B cell (primary cell): ENCODE measurements around the gene TMEM98. TPM values are rescaled to one million over a fixed set of nuclear protein-coding genes. Genes with fewer than 3 reads are reported as not detected.

Experiments used
- ATAC-seq: fragments of 200-7000 bp; cut with Tn5 transposase; one replicate; pipeline ENCODE4 v1.10.0; 2021; ENCODE audit warnings: low read depth, mild to moderate bottlenecking, moderate number of reproducible peaks, moderate library complexity
- CTCF ChIA-PET: fragments of 350-600 bp; sonication (Branson Sonifier 250); formaldehyde crosslinking; loops from one replicate; lab custom pipeline; 2021; ENCODE audit warnings: antibody characterized with exemption, inconsistent platforms; lab: Charles Lee
- POLR2A ChIA-PET: fragments of 350-600 bp; sonication (Branson Sonifier 250); formaldehyde crosslinking; loops from one replicate; lab custom pipeline; 2021; ENCODE audit warnings: antibody characterized with exemption; lab: Charles Lee
- DNase-seq: peaks from one replicate; pipeline ENCODE4 v3.0.0; 2013
- H2AFZ ChIP-seq: 2 replicates; pipeline ENCODE4 v1.6.1; 2012; ENCODE audit warnings: mild to moderate bottlenecking, low read depth, low read length; ENCODE audit not compliant: insufficient read depth, poor library complexity, severe bottlenecking
- H3K27ac ChIP-seq, 2 donors: 1 replicate in 1 of 2; 2 replicates in 1 of 2; pipeline ENCODE4 v1.5.1; 2012 to 2013; ENCODE audit warnings: low read length in 2 of 2, mild to moderate bottlenecking in 2 of 2, moderate library complexity in 1 of 2
- H3K27me3 ChIP-seq, 4 experiments: fragments of 200-600 bp in 1 of 4; sonication (generic) in 1 of 4; replicated peaks in 1 of 4; 1 replicate in 2 of 4; 2 replicates in 2 of 4; pipeline versions ENCODE4 v1.6.1 to v1.7.0; 2013 to 2016; ENCODE audit warnings: low read length in 3 of 4, mild to moderate bottlenecking in 2 of 4, mixed read lengths in 1 of 4, moderate library complexity in 1 of 4; ENCODE audit not compliant: insufficient read depth in 4 of 4, control insufficient read depth in 3 of 4; ENCODE audit errors: control extremely low read depth in 1 of 4
- H3K36me3 ChIP-seq, 2 experiments: replicated peaks in 1 of 2; 1 replicate in 1 of 2; 2 replicates in 1 of 2; pipeline versions ENCODE4 v1.6.1 to v1.7.1; 2013; ENCODE audit warnings: low read length in 1 of 2; ENCODE audit not compliant: insufficient read depth in 2 of 2, control insufficient read depth in 1 of 2; ENCODE audit errors: control extremely low read depth in 1 of 2, extremely low read depth in 1 of 2
- H3K4me1 ChIP-seq, 2 donors: fragments of 200-600 bp in 1 of 2; sonication (generic) in 1 of 2; 1 replicate in 1 of 2; 2 replicates in 1 of 2; pipeline versions ENCODE4 v1.5.1 to v1.6.1; 2013 to 2017; ENCODE audit warnings: low read length in 2 of 2; ENCODE audit not compliant: control insufficient read depth in 2 of 2, insufficient read depth in 2 of 2
- H3K4me2 ChIP-seq: replicated peaks from 2 replicates; pipeline ENCODE3; 2012; ENCODE audit warnings: mild to moderate bottlenecking, low read depth, low read length; ENCODE audit not compliant: poor library complexity, severe bottlenecking
- H3K4me3 ChIP-seq, 5 experiments: fragments of 200-600 bp in 1 of 5; sonication (generic) in 1 of 5; 1 replicate in 3 of 5; 2 replicates in 2 of 5; pipeline versions ENCODE4 v1.5.1 to v1.7.0; 2011 to 2016; ENCODE audit warnings: low read length in 4 of 5, mild to moderate bottlenecking in 4 of 5, low read depth in 2 of 5, control low read depth in 1 of 5, moderate library complexity in 1 of 5; ENCODE audit not compliant: insufficient read depth in 1 of 5; ENCODE audit errors: control extremely low read depth in 1 of 5, extremely low read depth in 1 of 5
- H3K79me2 ChIP-seq: fragments of 200-600 bp; sonication (generic); one replicate; pipeline ENCODE4 v1.6.0; 2016; ENCODE audit warnings: low read length; ENCODE audit not compliant: control insufficient read depth, insufficient read depth
- H3K9ac ChIP-seq: fragments of 200-600 bp; sonication (generic); 2 replicates; pipeline ENCODE4 v1.6.1; 2017; ENCODE audit warnings: mild to moderate bottlenecking, low read length, moderate library complexity
- H3K9me3 ChIP-seq, 3 donors: one replicate each; pipeline versions ENCODE4 v1.6.1 to v1.7.1; 2013; ENCODE audit warnings: low read length in 2 of 3; ENCODE audit not compliant: control insufficient read depth in 2 of 3, insufficient read depth in 1 of 3; ENCODE audit errors: control extremely low read depth in 1 of 3
- H4K20me1 ChIP-seq: 2 replicates; pipeline ENCODE4 v1.6.0; 2012; ENCODE audit warnings: mild to moderate bottlenecking, low read length; ENCODE audit not compliant: insufficient read depth, control insufficient read depth, poor library complexity, severe bottlenecking
- H3K27ac Mint-ChIP-seq: one replicate; pipeline ENCODE4 v1.8.0; 2021; ENCODE audit warnings: mixed read lengths
- H3K27me3 Mint-ChIP-seq: one replicate; pipeline ENCODE4 v1.8.0; 2021; ENCODE audit warnings: mixed read lengths
- H3K4me1 Mint-ChIP-seq: one replicate; pipeline ENCODE4 v1.8.0; 2021; ENCODE audit warnings: mixed read lengths
- H3K4me3 Mint-ChIP-seq: one replicate; pipeline ENCODE4 v1.8.0; 2021; ENCODE audit warnings: mixed read lengths
- H3K9me3 Mint-ChIP-seq: one replicate; pipeline ENCODE4 v1.8.0; 2022; ENCODE audit warnings: mixed read lengths; ENCODE audit not compliant: insufficient read depth
- EZH2 ChIP-seq: IDR thresholded peaks from 2 replicates; pipeline ENCODE4 v1.6.1; 2012; ENCODE audit warnings: borderline replicate concordance, low read depth, mild to moderate bottlenecking, moderate library complexity, low read length; ENCODE audit not compliant: insufficient read depth, poor library complexity, severe bottlenecking
- WGBS: methylation state at CpG from one replicate; pipeline ENCODE4 v1.1.5; 2013; ENCODE audit warnings: missing lambda C conversion rate; ENCODE audit not compliant: insufficient coverage; 5-methylcytosine and 5-hydroxymethylcytosine counted together
- intact Hi-C: fragments of 100-400 bp; cut with micrococcal nuclease; formaldehyde crosslinking; loops from one replicate; pipeline ENCODE4 v1.10.0; 2022
- polyA plus RNA-seq: library from polyadenylated mRNA; depleted of rRNA; stranded (reverse); fragments of >200 nt; gene quantifications from 2 replicates; pipeline ENCODE4 v1.2.3, GENCODE V29; 2012
- total RNA-seq, 2 donors: library from RNA; stranded (reverse); fragments of 120-200 nt in 1 of 2; gene quantifications; 1 replicate in 1 of 2; 2 replicates in 1 of 2; pipeline versions ENCODE4 v1.2.3 to v1.2.4, GENCODE V29; 2013 to 2022
- TF ChIP-seq, protein P1 (sequence below): fragments of 200-600 bp; IDR thresholded peaks from one replicate; pipeline ENCODE4 v1.8.0; 2022; ENCODE audit warnings: antibody characterized with exemption, mild to moderate bottlenecking

The TMEM98 gene
- total and polyA plus RNA-seq, 2 donors (not counting 1 experiment from before 2014, with no cell fraction given), result not detected

DNA sequence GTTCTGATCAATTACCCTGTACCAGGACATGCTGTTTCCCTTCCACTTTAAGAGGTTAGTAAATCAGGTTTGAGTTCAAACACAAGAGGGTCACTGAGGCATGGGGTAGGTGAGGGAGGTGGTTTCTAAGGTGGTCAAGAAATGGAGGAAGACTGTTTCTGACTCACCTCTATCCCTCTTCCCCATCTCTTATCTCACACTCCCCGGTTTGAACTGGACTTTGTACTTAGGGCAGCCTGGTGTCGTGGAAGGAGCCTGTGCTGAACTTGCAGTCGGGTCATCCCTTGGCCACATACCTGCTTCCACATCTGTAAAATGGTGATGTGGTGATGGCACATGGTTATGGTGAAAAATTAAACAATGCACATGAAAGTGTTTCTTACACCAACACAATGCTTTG, 17.2 kb upstream of the TMEM98 start:
- Histone ChIP-seq H2AFZ (no peak overlapping the region), H4K20me1 (no peaks in the 10 kb centered on the region), H3K27me3 (peaks cover 0 to 2% (median 0%) of the 10 kb centered on the region in 4 experiments), H3K4me3 (no peak overlapping the region), H3K27ac (no peak overlapping the region), H3K9ac (no peak overlapping the region), H3K4me1 (no peaks in the 10 kb centered on the region), H3K79me2 (no peaks in the 10 kb centered on the region), H3K36me3 (no peaks in the 10 kb centered on the region), H3K4me2 (no peak overlapping the region), H3K9me3 (no peaks in the 10 kb centered on the region)
- no CpG with 5 or more reads among the region's 3 CpGs for WGBS
- H3K4me3 Mint-ChIP-seq, result no peak overlapping the region
- H3K27ac Mint-ChIP-seq, result no peak overlapping the region
- H3K4me1 Mint-ChIP-seq, result peaks cover 3% of the 10 kb centered on the region
- ChIA-PET CTCF (interaction anchor here (0.8 to 10.8 kb wide), 5 partner anchors 18 to 130 kb away, joined by 3 to 170 read pairs (median 5); partner anchors contain the start of gene MYO1D), POLR2A (no interaction called here)
- H3K27me3 Mint-ChIP-seq, result peaks cover 3% of the 10 kb centered on the region
- no peaks in the 10 kb centered on the region for H3K9me3 Mint-ChIP-seq
- no peak for ATAC-seq
- intact Hi-C loops, result loop anchor here (1.0 kb wide), 2 partner anchors 33 to 127 kb away; partner anchors contain the start of gene MYO1D
- no peak for TF ChIP-seq EZH2
- TF ChIP-seq, protein P1, sequence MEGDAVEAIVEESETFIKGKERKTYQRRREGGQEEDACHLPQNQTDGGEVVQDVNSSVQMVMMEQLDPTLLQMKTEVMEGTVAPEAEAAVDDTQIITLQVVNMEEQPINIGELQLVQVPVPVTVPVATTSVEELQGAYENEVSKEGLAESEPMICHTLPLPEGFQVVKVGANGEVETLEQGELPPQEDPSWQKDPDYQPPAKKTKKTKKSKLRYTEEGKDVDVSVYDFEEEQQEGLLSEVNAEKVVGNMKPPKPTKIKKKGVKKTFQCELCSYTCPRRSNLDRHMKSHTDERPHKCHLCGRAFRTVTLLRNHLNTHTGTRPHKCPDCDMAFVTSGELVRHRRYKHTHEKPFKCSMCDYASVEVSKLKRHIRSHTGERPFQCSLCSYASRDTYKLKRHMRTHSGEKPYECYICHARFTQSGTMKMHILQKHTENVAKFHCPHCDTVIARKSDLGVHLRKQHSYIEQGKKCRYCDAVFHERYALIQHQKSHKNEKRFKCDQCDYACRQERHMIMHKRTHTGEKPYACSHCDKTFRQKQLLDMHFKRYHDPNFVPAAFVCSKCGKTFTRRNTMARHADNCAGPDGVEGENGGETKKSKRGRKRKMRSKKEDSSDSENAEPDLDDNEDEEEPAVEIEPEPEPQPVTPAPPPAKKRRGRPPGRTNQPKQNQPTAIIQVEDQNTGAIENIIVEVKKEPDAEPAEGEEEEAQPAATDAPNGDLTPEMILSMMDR, result no peak
- no peak for DNase-seq

GRCh38 chr17:32912218-32912897, 15.6 kb upstream of the TMEM98 start:
- no peak for TF ChIP-seq EZH2
- TF ChIP-seq, protein P1, result no peak
- H3K4me1 ChIP-seq, result no peaks in the 10 kb centered on the region
- H3K27me3 Mint-ChIP-seq, result peaks cover 3% of the 10 kb centered on the region
- no peak overlapping the region for H2AFZ ChIP-seq
- intact Hi-C loops, result no loop called here
- no peak overlapping the region for H3K27ac ChIP-seq
- H3K27me3 ChIP-seq, result peaks cover 0 to 2% (median 0%) of the 10 kb centered on the region in 4 experiments
- DNase-seq (no peak), ATAC-seq (no peak)
- no peaks in the 10 kb centered on the region for H3K36me3 ChIP-seq
- no peaks in the 10 kb centered on the region for H3K9me3 Mint-ChIP-seq
- no peak overlapping the region for H3K9ac ChIP-seq
- CTCF ChIA-PET, result interaction anchor here (0.7 to 10.8 kb wide), 4 partner anchors 24 to 132 kb away, joined by 3 to 170 read pairs (median 6); partner anchors contain the start of gene MYO1D
- no peaks in the 10 kb centered on the region for H4K20me1 ChIP-seq
- no peak overlapping the region for H3K4me3 ChIP-seq
- peaks cover 3% of the 10 kb centered on the region for H3K4me1 Mint-ChIP-seq
- no peak overlapping the region for H3K4me2 ChIP-seq
- POLR2A ChIA-PET, result no interaction called here
- H3K9me3 ChIP-seq, result no peaks in the 10 kb centered on the region
- no peaks in the 10 kb centered on the region for H3K79me2 ChIP-seq
- no peak overlapping the region for H3K4me3 Mint-ChIP-seq
- H3K27ac Mint-ChIP-seq, result no peak overlapping the region
- 94% methylated on average over 9 of the region's 10 CpGs for WGBS
